Neural cell (in vitro differentiated cells): ENCODE measurements around the gene GRM5.

ENCODE experiments used
- EP300 ChIP-seq: fragments of 450-650 bp; conservative IDR thresholded peaks from 2 replicates; pipeline ENCODE4 v1.6.1; 2014; ENCODE audit warnings: antibody characterized with exemption, mild to moderate bottlenecking, moderate library complexity; ENCODE audit not compliant: poor library complexity, severe bottlenecking
- EZH2 ChIP-seq: fragments of 200-600, 300-800 bp; shearing (Covaris generic), sonication (generic); IDR thresholded peaks from 2 replicates; pipeline ENCODE4 v1.6.1; 2014; ENCODE audit warnings: antibody characterized with exemption, low read length, borderline replicate concordance, mild to moderate bottlenecking; ENCODE audit not compliant: insufficient read depth, poor library complexity, severe bottlenecking
- MXI1 ChIP-seq: fragments of 450-650 bp; conservative IDR thresholded peaks from 2 replicates; pipeline ENCODE4 v1.6.1; 2014; ENCODE audit warnings: antibody characterized with exemption, mild to moderate bottlenecking; ENCODE audit not compliant: poor library complexity, severe bottlenecking
- POLR2AphosphoS5 ChIP-seq: IDR thresholded peaks from 2 replicates; pipeline ENCODE4 v1.6.1; 2012
- RAD21 ChIP-seq: fragments of 450-650 bp; conservative IDR thresholded peaks from 2 replicates; pipeline ENCODE4 v1.6.1; 2014; ENCODE audit warnings: antibody characterized with exemption, mild to moderate bottlenecking, moderate library complexity
- REST ChIP-seq: IDR thresholded peaks from 2 replicates; pipeline ENCODE4 v1.6.1; 2012; ENCODE audit warnings: borderline replicate concordance
- SMC3 ChIP-seq: fragments of 450-650 bp; conservative IDR thresholded peaks from 2 replicates; pipeline ENCODE4 v1.6.1; 2014; ENCODE audit warnings: antibody characterized with exemption, mild to moderate bottlenecking, moderate library complexity; ENCODE audit not compliant: poor library complexity
- TAF1 ChIP-seq: IDR thresholded peaks from 2 replicates; pipeline ENCODE4 v1.6.1; 2012; ENCODE audit warnings: low read depth
- TF ChIP-seq, protein P1 (sequence below): fragments of 450-650 bp; IDR thresholded peaks from 2 replicates; pipeline ENCODE4 v1.5.1; 2014; ENCODE audit warnings: antibody characterized with exemption, mild to moderate bottlenecking, moderate library complexity; ENCODE audit not compliant: poor library complexity, severe bottlenecking

DNA sequence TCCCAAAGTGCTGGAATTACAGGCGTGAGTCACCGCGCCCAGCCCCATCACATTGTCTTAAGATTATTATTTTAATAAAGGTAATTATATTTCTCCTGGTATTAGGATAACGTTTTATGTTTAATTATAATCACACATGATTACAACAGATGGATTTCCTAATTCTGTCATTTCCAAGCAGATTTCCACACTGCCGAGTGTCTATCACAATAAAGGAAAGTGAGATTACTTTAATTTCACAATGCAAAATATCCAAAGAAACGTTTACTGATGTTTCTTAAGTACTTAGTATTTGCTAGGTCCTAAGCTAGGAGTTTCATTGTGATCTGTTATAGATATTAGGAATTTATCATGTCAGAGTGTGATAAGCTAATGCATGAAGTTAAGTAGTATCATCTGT is 524.8 kb downstream of the GRM5 start:
- TF ChIP-seq TAF1 (no peak), POLR2AphosphoS5 (no peak), RAD21 (no peak), EP300 (no peak), EZH2 (no peak), REST (no peak), MXI1 (no peak), SMC3 (no peak)
- TF ChIP-seq, protein P1, sequence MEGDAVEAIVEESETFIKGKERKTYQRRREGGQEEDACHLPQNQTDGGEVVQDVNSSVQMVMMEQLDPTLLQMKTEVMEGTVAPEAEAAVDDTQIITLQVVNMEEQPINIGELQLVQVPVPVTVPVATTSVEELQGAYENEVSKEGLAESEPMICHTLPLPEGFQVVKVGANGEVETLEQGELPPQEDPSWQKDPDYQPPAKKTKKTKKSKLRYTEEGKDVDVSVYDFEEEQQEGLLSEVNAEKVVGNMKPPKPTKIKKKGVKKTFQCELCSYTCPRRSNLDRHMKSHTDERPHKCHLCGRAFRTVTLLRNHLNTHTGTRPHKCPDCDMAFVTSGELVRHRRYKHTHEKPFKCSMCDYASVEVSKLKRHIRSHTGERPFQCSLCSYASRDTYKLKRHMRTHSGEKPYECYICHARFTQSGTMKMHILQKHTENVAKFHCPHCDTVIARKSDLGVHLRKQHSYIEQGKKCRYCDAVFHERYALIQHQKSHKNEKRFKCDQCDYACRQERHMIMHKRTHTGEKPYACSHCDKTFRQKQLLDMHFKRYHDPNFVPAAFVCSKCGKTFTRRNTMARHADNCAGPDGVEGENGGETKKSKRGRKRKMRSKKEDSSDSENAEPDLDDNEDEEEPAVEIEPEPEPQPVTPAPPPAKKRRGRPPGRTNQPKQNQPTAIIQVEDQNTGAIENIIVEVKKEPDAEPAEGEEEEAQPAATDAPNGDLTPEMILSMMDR: no peak
